ENCODE data around the gene EPHA1. TPM values are rescaled to one million over a fixed set of nuclear protein-coding genes. Genes with fewer than 3 reads are reported as not detected.

The EPHA1 gene
- polyA plus RNA-seq, 3 donors, result 0.89 to 4.9 TPM; not detected in 1

- H3K27ac ChIP-seq (ENCODE audit: low read depth, low read length), result no peak overlapping the region
- 76 to 90% (median 77%) methylated on average over 15 of the region's 15 CpGs for WGBS, 3 donors
Observed at GRCh38 chr7:143382791-143383641, 25.6 kb downstream of the EPHA1 start.

DNA sequence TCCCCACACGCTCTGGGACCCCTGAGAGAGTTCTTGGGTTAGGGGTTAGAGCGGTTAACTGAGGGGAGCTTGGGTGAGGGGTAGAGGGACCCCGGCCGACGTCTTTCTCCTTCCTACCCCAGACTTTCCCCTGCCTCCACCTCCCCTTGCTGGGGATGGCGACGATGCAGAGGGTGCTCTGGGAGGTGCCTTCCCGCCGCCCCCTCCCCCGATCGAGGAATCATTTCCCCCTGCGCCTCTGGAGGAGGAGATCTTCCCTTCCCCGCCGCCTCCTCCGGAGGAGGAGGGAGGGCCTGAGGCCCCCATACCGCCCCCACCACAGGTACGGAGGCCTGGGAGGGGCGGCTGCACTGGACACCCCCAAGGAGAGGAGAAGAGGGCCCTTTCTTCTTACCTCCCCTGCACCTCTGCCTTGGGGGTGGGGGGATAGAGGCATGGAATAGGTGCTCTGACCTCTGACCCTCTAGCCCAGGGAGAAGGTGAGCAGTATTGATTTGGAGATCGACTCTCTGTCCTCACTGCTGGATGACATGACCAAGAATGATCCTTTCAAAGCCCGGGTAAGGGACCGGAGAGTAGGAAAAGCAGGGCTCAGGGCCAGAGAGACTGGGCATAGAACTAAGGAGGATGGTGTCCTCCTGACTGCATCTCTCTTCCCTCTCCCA is 26.4 kb downstream of the EPHA1 start:
- 10 to 62% (median 16%) methylated on average over 20 to 21 of the region's 21 CpGs for WGBS, 3 donors
- no peak overlapping the region for H3K27ac ChIP-seq (ENCODE audit: low read depth, low read length)

GRCh38 chr7:143381427-143382125 is 27.1 kb downstream of the EPHA1 start:
- 1 to 2% (median 1%) methylated on average over 55 to 64 of the region's 64 CpGs for WGBS, 3 donors
- peak overlapping the region; percentile 95 for H3K27ac ChIP-seq (ENCODE audit: low read depth, low read length)

DNA sequence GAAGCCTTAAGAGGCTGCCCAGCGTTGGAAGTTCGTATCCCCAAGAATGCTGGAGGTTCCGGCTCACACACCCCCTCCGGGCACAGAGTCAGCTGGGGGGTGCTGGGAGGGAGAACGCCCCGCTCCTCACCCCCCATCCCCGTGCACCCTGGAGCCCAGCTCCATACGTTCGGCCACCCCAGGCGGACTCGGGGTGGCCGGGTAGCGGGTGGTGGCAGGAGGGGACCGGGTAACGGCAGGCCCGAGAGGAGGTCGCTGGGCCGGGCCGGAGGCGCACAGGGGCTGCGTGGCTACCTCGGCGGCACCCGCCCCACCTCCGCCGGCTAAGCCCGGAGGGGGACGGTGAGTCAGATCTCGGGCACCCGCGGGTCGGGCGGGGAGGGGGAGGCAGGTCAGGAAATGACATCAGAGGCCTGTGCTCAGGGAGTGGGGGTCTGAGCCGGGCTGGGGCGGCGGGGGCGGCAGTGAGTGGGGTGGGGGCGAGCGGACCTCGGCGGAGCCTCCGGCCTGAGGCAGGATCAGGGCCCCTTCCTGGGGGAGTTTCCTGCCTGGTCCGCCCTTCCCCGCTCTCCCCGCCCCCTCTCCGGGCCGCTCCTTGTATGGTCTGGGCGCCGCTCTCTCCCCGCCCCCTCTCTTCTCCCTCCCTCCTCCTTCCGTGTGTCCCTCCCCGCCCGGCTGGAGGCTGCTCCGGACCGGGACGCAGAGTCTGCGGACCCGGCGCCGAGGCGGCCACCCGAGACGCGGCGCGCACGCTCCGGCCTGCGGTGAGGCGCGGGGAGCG is 27.8 kb downstream of the EPHA1 start, which contains the start of gene ZYX:
Gene ZYX (plus strand): TSS at position 700 of the 781 bp plus-strand sequence. CDS start 227 bp downstream, outside the sequence.
- WGBS, 3 donors, result 0 to 1% (median 1%) methylated on average over 27 to 66 of the region's 72 CpGs

DNA sequence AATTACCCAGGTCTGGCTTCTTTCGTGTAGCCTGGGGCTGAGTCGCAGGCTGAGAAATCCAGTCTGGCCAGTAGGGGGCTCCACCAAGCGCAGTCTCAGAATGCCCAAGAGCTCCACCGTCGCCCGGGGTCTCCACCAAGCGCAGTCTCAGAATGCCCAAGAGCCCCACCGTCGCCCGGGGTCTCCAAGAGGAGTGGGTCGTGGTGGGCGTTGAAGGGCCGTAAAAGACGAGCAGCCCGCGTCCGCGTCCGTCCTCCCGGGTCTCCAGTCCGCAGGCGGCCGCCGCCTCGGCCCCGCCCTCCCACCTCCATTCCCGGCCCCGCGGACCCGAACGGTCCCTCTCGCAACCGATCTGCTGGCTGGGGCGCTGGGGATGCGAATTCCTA is 28.4 kb downstream of the EPHA1 start:
- WGBS, 3 donors, result 0 to 1% (median 0%) methylated on average over 34 to 35 of the region's 35 CpGs
- peak overlapping the region; percentile 95 for H3K27ac ChIP-seq (ENCODE audit: low read depth, low read length)

More for the DNA sequence above, 27.8 kb downstream of the EPHA1 start, which contains the start of gene ZYX:
- peak within 1 kb of the TSS; percentile 95 for H3K27ac ChIP-seq (ENCODE audit: low read depth, low read length)

GRCh38 chr7:143379611-143380259 is 28.9 kb downstream of the EPHA1 start:
- WGBS, 3 donors, result 23 to 36% (median 24%) methylated on average over 15 of the region's 15 CpGs
- peak overlapping the region; percentile 70 for H3K27ac ChIP-seq (ENCODE audit: low read depth, low read length)

- 69 to 74% (median 71%) methylated on average over 5 of the region's 5 CpGs for WGBS, 3 donors
- no peak overlapping the region for H3K27ac ChIP-seq (ENCODE audit: low read depth, low read length)
Observed at GRCh38 chr7:143376396-143376795, 32.3 kb downstream of the EPHA1 start.

GRCh38 chr7:143375298-143376034 is 33.2 kb downstream of the EPHA1 start:
- WGBS, 3 donors, result 54 to 86% (median 60%) methylated on average over 7 of the region's 7 CpGs
- no peak overlapping the region for H3K27ac ChIP-seq (ENCODE audit: low read depth, low read length)

- no peak overlapping the region for H3K27ac ChIP-seq (ENCODE audit: low read depth, low read length)
- WGBS, 3 donors, result 55 to 84% (median 67%) methylated on average over 5 of the region's 5 CpGs
Observed at GRCh38 chr7:143374561-143374960, 34.1 kb downstream of the EPHA1 start.

GRCh38 chr7:143373255-143373794 is 35.3 kb downstream of the EPHA1 start:
- 83 to 92% (median 89%) methylated on average over 4 of the region's 4 CpGs for WGBS, 3 donors
- no peak overlapping the region for H3K27ac ChIP-seq (ENCODE audit: low read depth, low read length)

- WGBS, 3 donors, result 39 to 47% (median 47%) methylated on average over 4 of the region's 4 CpGs
- no peak overlapping the region for H3K27ac ChIP-seq (ENCODE audit: low read depth, low read length)
Observed at GRCh38 chr7:143372070-143372469, 36.6 kb downstream of the EPHA1 start.

- 78 to 87% (median 84%) methylated on average over 12 of the region's 12 CpGs for WGBS, 3 donors
- no peak overlapping the region for H3K27ac ChIP-seq (ENCODE audit: low read depth, low read length)
Observed at GRCh38 chr7:143369678-143370651, 38.7 kb downstream of the EPHA1 start.

DNA sequence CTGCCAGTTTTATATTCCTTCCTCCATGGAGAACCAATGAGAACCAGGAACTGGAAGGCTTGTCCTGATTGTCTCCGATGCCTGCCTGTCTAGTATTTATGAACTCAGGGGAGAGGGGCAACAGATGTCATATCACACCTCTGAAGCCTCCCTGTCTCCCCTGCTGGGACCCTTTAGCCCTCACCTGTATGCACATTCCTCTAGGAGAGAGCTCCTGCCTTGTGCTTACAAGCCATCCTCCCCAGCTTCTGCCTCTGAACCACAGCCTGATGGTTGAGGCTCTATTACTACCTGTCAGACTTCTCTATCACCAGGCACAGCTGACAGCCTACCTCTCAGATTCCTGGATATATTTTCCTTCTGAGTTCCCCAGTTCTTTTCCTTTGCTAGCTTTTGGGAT is 40.3 kb downstream of the EPHA1 start:
- WGBS, 3 donors, result 97 to 100% (median 100%) methylated on average over 1 of the region's 1 CpG

GRCh38 chr7:143367972-143368371 is 40.7 kb downstream of the EPHA1 start:
- no peak overlapping the region for H3K27ac ChIP-seq (ENCODE audit: low read depth, low read length)
- 83 to 90% (median 86%) methylated on average over 4 of the region's 4 CpGs for WGBS, 3 donors

More for the DNA sequence above, 40.3 kb downstream of the EPHA1 start:
- H3K27ac ChIP-seq (ENCODE audit: low read depth, low read length), result no peak overlapping the region

DNA sequence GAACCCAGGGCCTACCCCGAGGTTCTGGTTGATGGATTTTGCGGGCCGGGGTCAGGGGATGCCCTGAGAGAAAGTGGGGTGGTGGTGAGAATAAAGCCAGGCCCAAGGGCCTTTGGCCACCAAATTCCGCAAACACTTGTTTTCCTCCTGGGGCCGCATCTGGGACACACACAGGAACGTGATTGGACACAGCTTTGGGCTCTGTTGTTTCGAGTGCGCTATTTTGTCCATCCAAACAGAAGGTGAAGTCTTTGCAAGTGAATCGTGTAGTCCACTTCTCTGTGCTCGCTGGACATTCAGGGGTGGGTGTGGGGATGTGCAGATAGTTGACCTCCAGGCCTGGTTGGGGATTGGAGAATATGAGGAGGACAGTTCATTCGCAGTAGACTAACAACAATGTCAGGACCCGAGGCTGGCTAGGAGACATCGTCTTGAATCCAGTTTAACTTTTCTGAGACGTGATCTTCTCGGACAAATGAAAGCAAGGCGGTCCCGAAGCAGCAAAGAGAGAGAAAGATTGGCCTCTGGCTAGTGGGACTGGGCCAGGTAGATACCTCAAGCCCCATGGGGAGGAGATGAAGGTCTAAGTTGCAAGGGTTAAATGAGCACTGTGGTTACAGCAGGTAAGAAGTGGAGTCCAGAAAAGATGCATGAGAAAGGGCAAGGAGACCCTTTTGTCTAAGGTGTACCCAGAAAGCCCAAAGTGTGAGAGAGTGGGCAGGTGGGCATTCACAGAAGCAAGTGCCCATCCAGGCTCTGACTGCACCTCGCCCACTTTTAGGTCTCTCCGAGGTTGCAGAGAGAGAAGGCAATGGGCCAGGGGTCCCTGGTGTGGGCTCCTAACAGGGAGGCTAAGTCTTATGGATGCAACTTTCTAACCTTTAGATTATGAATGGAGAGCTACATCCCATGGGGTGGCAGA is 45.4 kb downstream of the EPHA1 start:
- 42 to 50% (median 50%) methylated on average over 19 of the region's 19 CpGs for WGBS, 3 donors

More for the DNA sequence above, 45.4 kb downstream of the EPHA1 start:
- no peak overlapping the region for H3K27ac ChIP-seq (ENCODE audit: low read depth, low read length)

Data from adipose tissue (tissue), 3 donors.